ENCODE data around the gene ATP5PO.

DNA sequence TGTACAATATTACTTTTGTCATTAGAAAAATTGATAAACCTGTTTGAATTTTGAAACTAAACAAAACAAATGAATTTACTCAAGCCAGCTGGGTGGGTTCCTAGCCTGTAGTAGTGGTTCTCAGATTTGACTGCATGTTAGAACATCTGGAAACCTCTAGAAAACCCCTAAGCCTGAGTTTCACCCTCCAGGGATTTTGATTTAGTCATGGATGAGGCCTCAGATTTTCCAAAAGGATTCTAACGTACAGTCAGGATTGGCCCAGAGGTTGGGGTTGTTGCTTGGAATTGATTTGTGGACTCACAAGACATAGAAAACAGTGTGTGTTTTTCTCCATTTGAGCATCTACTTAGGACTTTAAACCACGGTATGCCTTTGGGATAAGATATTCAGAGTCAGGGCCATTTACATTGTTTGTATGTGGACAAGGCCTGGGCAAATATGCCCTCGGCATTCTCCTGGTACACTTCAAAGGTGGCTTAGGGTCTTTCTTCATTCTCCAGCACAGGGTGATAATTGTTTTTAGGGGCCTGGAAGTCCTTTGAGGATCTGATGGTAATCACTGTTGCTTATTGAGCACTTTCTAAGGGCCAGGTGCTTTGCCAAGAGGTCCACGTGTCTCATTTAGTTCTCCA is 42.6 kb downstream of the ATP5PO start:
- TF ChIP-seq, protein P1, sequence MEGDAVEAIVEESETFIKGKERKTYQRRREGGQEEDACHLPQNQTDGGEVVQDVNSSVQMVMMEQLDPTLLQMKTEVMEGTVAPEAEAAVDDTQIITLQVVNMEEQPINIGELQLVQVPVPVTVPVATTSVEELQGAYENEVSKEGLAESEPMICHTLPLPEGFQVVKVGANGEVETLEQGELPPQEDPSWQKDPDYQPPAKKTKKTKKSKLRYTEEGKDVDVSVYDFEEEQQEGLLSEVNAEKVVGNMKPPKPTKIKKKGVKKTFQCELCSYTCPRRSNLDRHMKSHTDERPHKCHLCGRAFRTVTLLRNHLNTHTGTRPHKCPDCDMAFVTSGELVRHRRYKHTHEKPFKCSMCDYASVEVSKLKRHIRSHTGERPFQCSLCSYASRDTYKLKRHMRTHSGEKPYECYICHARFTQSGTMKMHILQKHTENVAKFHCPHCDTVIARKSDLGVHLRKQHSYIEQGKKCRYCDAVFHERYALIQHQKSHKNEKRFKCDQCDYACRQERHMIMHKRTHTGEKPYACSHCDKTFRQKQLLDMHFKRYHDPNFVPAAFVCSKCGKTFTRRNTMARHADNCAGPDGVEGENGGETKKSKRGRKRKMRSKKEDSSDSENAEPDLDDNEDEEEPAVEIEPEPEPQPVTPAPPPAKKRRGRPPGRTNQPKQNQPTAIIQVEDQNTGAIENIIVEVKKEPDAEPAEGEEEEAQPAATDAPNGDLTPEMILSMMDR (conservative IDR thresholded peaks at IDR 0.05; ENCODE audit: low read length) = no peak
- no peak for TF ChIP-seq EZH2phosphoT487 (IDR thresholded peaks at IDR 0.05; ENCODE audit: borderline replicate concordance, low read depth, low read length)

All from OCI-LY7 (cell line).